Brain pericyte (primary cell): Measurements from ENCODE around the gene PSEN1.

Experiments
- DNase-seq: peaks from one replicate; pipeline ENCODE4 v3.0.0-alpha.2; 2012; ENCODE audit warnings: low read depth, low spot score

The PSEN1 gene

GRCh38 chr14:73272393-73272792 lies 136.1 kb downstream of the PSEN1 start:
- no peak for DNase-seq
